GM19395 (cell line): ENCODE results near the gene SOAT1.
"Not testable (repeated sequence)": the region's sequence is repeated elsewhere in the genome, so short reads cannot be mapped to it uniquely, and the experiment has no call there.

Experiments used
- ATAC-seq: cut with Tn5 transposase; IDR thresholded peaks from one replicate; pipeline ENCODE4 v1.9.1; 2021; ENCODE audit warnings: mild to moderate bottlenecking, moderate library complexity; ENCODE audit not compliant: unreplicated experiment

The SOAT1 gene

GRCh38 chr1:179293340-179294327, at the start of gene SOAT1:
SOAT1 (plus strand) TSS chr1:179293797; CDS start chr1:179302685, 8,888 bp downstream.
- ATAC-seq: peak; percentile 92

GRCh38 chr1:179245426-179245825, 48.2 kb upstream of the SOAT1 start:
- ATAC-seq: not testable (repeated sequence)

- ATAC-seq: no peak
Measured at GRCh38 chr1:179247923-179248322, 45.7 kb upstream of the SOAT1 start.

- ATAC-seq: no peak
Measured at GRCh38 chr1:179251675-179252074, 41.9 kb upstream of the SOAT1 start.

- ATAC-seq: no peak
Measured at GRCh38 chr1:179252606-179253005, 41.0 kb upstream of the SOAT1 start.

GRCh38 chr1:179253286-179253972, 40.2 kb upstream of the SOAT1 start:
- no peak for ATAC-seq

- no peak for ATAC-seq
Measured at GRCh38 chr1:179262183-179262582, 31.4 kb upstream of the SOAT1 start.

- no peak for ATAC-seq
Measured at GRCh38 chr1:179263121-179263520, 30.5 kb upstream of the SOAT1 start.

- ATAC-seq: no peak
Measured at GRCh38 chr1:179264507-179264906, 29.1 kb upstream of the SOAT1 start.

- ATAC-seq: no peak
Measured at GRCh38 chr1:179269071-179269470, 24.5 kb upstream of the SOAT1 start.

GRCh38 chr1:179274424-179274823, 19.2 kb upstream of the SOAT1 start:
- ATAC-seq: not testable (repeated sequence)

- ATAC-seq: no peak
Measured at GRCh38 chr1:179278920-179279319, 14.7 kb upstream of the SOAT1 start.

GRCh38 chr1:179283992-179284391, 9.6 kb upstream of the SOAT1 start:
- no peak for ATAC-seq

GRCh38 chr1:179287946-179288345, 5.7 kb upstream of the SOAT1 start:
- ATAC-seq: no peak

- ATAC-seq: no peak
Measured at GRCh38 chr1:179288977-179289376, 4.6 kb upstream of the SOAT1 start.

- no peak for ATAC-seq
Measured at GRCh38 chr1:179295164-179295755, 1.7 kb downstream of the SOAT1 start.

- no peak for ATAC-seq
Measured at GRCh38 chr1:179296356-179297104, 2.9 kb downstream of the SOAT1 start.

- ATAC-seq: no peak
Measured at GRCh38 chr1:179297105-179297378, 3.4 kb downstream of the SOAT1 start.

GRCh38 chr1:179298952-179299351, 5.4 kb downstream of the SOAT1 start:
- peak; percentile 82 for ATAC-seq

- ATAC-seq: no peak
Measured at GRCh38 chr1:179300112-179300511, 6.5 kb downstream of the SOAT1 start.

GRCh38 chr1:179302070-179302469, 8.5 kb downstream of the SOAT1 start:
- ATAC-seq: no peak
